ENCODE measurements around the gene DXO.
A peak's percentile ranks its signal among the peaks of the same experiment; 100 is the strongest.
"Not testable (repeated sequence)": the region's sequence is repeated elsewhere in the genome, so short reads cannot be mapped to it uniquely, and the experiment has no call there.

Gene DXO

DNA sequence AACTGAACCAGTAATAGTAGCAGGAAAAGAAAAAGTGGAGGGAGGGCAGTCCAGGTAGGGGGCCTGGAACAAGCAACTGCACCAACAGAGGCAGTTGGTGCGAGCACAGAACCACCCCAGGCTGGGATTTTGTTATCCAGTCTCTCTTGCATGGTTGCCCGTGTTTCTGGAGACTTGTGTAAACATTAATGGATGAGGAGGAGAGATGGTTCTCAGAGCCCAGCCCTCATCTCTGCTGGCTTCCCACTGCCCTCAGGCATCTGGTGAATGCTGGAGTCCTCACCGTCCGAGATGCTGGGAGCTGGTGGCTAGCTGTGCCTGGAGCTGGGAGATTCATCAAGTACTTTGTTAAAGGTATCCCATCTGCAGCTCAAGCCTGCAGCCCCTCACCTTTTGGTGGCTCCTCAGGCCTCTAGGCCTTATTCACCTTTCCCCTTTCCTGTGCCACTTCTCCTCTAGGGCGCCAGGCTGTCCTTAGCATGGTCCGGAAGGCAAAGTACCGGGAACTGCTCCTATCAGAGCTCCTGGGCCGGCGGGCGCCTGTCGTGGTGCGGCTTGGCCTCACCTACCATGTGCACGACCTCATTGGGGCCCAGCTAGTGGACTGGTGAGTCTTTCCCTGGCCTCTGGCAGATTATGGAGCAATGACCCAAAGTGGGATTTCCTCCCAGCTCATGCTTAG, 8.4 kb upstream of the DXO start:
- not testable (repeated sequence) for DNase-seq (ENCODE audit: low spot score)

DNA sequence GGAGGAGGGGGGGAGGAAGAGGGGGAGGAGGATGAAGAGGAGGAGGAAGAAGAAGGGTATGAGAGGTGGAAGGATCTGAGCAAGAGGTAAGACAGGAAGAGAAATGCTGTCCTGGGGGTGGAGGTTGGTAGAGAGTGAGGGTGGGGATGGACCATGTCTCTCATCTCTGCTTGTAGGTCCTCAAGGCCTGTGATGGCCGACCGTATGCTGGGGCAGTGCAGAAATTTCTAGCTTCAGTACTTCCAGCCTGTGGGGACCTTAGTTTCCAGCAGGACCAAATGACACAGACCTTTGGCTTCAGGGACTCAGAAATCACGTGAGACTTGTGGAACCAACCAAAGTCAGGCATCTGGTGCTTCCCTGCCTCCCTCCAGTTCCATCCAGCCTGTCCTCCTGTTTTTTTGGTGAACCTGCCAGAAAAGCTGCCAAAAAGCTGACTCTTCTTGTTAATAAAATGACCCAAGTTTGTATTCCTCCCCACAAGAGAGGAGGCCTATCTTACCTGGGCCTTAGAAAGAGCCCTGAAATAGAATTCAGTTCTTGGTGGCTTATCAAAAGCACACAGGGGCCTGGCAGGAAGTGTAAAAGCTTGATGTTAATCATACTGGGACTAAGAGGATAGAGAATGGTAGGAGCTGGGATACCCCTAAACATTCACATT, 7.4 kb upstream of the DXO start:
- DNase-seq (ENCODE audit: low spot score): no peak

DNA sequence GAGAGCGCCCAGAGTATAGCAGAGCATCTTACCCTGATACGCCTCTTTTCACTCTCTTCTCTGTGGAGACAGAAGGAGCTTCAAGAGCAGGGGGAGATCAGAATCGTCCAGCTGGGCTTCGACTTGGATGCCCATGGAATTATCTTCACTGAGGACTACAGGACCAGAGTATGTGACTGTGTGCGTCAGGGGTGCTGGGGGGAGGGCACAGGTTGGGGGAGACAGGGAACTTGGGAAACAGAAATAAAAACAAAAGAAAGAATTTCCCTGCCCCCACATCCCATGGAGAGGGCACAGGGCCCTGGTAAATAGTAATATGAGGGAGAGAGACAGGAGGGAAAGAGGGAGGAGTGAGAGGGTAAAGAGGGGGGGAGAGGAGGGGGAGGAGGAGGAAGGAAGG, 6.9 kb upstream of the DXO start:
- DNase-seq (ENCODE audit: low spot score): no peak

DNA sequence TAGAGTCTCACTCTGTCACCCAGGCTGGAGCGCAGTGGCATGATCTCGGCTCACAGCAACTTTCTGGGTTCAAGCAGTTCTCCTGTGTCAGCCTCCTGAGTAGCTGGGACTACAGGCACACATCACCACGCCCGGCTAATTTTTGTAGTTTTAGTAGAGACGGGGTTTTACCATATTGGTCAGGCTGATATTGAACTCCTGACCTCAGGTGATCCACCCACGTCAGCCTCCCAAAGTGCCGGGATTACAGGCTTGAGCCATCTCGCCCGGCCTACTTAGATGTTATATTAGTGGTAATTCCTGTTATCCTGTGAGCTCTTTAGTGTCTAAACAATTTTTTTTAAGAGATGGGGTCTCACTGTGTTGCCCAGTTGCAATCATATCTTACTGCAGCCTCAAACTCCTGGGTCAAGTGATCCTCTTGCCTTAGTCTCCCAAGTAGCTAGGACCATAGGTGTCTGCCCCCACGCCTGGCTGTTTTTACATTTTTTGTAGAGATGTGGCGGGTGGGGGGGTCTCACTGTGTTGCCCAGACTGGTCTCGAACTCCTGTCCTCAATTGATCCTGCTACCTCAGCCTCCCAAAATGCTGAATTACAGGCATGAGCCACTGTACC, 6.0 kb upstream of the DXO start:
- DNase-seq (ENCODE audit: low spot score): no peak

DNA sequence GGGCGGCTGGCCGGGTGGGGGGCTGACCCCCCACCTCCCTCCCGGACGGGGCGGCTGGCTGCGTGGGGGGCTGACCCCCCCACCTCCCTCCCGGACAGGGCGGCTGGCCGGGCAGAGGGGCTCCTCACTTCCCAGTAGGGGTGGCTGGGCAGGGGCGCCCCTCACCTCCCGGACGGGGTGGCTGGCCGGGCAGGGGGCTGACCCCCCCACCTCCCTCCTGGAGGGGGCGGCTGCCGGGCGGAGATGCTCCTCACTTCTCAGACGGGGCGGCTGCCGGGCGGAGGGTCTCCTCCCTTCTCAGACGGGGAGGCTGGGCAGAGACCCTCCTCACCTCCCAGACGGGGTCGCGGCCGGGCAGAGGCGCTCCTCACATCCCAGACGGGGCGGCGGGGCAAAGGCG, 4.1 kb upstream of the DXO start:
- not testable (repeated sequence) for DNase-seq (ENCODE audit: low spot score)

DNA sequence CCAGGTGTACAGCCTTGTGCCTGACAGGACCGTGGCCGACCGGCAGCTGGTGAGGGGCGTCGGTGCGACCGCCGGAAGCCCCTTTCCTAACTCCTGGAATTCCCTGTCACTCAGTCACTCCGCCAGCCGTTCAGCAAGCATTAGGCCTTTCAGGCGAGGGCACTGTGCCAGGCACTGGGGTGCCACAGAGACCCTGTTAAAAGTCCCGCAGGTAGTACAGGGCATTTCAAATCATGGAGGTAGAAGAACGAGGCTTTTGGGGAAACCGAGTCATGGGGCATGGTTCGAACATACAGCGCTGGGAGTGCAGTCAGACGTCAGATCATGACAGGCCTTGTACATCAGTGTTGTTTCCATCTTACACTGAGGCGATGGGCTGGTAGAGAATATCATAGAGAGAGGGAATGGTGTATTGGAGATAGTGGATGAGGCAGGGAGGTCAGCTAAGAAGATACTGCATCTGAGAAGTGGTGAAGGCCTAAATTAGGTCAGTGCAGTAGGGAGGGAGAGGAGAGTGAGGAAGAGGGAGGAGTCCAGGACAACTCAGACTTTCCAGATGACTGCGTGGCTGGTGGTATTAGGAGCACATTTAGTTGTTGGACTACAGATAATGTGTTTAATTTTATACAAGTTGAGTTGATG, 892 bp upstream of the DXO start:
- DNase-seq (ENCODE audit: low spot score): peak; percentile 68

DNA sequence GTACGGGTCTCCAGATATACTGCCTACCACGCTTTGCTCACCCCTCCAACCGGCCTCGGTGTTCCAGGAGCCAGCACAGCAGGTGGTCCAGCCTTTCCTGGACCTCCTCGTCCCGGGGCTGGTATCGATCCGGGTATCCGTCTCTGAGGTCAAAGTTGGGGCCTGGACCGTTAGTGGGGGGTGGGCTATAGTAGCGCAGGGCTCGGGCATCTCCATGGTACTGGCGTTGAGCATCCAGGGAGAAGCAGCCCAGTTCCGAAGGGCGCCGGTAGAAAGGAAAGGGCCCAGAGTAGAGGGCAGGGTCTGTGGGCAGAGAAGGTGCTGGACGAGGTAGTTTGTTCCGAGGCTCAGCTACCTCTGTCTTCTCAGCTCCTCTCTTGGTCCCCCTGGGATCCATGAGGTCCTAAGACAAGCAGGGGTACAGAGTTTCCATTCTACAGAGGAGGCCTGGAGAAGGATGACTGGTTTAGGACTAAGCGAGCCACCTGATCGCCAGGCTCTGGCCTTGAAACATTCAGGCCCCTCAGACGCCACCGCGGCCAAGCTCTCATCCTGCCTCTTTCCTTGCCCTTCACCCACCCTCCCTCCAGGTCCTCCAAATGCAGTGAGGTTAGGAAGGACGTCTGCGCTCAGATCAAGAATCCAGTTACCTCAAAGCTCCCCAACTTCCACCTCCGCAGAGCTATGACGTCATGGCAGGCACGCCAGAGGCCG, 502 bp downstream of the DXO start:
- no peak for DNase-seq (ENCODE audit: low spot score)

DNA sequence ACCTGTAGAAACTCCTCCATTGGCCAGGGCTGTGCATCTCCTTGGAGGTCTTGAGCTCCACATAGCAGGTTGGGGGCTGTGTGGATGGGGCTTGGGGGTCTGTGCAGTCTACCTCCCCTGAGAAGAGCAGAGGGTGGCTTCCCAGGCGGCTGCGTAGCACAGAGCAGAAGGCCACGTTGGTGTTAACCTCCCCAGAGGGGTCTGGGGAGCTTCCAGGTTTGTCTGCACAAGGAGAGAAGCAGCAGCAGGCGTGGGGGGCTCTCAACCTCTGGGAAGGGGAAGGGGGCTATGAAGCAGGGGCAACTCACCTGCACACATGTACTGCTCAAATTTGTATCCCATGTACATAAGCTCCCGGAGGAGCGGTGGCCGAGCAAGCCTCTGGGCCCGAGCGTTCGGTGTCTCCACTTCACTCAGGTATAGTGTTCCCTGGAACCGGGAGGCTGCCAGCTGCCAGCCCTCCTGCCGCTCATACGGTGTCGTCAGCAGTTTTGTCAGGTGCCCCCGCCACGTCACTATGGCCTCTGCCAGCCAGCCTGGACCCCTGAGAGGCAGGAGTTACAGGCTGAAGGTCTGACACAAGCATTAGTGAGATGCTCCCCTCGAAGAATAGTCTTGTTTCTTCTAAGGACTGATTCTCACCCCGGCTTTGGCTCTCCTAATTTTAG, 1.2 kb downstream of the DXO start:
- no peak for DNase-seq (ENCODE audit: low spot score)

DNA sequence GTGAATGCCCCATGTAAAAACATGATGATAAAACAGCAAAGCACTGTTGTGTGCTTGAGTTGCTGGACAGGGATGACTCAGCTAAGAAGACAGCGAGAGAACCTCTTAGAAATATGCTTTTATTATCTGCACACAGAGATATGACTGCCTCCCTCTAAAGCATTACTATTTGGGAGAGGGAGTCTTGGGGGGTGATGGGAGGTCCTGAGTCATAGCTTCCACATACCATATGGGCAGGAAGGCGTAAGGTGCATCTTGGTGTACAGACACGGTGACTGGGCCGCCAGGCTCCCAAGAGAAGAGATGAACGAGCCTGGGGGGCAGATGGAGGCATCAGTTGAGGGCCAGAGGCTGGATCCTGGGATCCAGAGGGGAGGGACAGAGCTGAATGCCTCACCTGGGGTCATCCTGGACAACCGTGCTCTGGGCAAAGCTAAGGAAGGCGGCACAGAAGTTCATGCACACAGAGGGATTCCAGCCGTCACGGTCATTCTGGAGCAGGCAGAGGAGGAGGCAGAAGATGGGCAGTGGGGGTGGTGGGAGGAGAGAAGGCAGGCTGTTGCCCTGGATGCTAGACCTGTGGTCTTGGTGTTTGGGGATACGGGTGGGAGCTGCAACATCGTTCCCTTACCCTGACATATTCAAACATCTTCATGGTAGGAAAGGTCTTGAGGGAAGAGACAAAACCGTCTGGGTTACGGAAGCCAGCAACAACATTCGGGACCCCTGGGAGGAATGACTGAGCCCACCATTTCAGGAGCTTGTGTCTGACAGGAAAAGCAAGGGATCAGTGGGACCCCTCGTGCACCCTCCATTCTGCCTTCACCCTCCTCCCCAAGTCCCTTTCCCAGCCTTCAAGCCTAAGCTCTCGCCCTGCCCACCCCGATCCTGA, 2.0 kb downstream of the DXO start:
- no peak for DNase-seq (ENCODE audit: low spot score)

DNA sequence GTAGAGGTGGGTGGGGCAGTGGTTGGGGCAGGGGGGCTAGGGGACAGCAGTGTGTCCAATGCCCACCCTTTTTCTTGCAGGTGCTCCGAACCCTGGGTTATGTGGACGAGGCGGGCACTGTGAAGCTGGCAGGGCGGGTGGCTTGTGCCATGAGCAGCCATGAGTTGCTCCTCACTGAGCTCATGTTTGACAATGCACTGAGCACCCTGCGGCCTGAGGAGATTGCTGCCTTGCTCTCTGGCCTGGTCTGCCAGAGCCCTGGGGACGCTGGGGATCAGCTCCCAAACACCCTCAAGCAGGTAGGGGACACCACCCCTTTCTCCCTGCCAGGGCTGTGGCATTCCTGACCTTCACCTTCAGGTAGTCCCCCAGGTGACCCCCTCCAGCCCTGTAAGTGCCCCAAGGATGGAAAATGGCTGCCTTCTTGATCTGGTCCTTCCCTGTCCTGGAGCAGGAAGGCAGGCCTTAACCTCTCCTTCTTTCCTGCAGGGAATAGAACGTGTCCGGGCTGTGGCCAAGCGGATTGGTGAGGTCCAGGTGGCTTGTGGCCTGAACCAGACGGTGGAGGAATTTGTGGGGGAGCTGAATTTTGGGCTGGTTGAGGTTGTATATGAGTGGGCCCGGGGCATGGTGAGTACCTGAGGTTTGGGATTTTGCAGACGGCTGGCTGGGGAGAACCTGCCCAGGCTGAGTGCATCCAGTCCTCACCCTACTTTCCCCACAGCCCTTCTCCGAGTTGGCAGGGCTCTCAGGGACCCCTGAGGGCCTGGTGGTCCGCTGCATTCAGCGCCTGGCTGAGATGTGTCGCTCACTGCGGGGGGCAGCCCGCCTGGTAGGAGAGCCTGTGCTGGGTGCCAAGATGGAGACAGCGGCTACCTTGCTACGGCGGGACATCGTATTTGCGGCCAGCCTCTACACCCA, 2.9 kb downstream of the DXO start:
- no peak for DNase-seq (ENCODE audit: low spot score)

DNA sequence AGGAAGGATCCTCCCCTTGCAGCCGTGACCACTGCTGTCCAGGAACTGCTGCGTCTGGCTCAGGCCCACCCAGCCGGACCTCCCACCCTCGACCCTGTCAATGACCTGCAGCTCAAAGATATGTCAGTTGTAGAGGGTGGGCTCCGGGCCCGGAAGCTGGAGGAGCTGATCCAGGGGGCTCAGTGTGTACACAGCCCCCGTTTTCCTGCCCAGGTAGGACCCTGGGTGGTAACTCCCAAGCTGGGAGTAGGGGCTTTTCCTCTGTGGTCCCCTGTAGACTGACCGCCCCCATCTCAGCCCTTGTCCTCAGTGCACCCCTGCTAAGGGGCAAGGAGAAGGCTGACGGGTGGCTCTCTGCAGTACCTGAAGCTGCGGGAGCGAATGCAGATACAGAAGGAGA, 3.6 kb downstream of the DXO start:
- no peak for DNase-seq (ENCODE audit: low spot score)

DNA sequence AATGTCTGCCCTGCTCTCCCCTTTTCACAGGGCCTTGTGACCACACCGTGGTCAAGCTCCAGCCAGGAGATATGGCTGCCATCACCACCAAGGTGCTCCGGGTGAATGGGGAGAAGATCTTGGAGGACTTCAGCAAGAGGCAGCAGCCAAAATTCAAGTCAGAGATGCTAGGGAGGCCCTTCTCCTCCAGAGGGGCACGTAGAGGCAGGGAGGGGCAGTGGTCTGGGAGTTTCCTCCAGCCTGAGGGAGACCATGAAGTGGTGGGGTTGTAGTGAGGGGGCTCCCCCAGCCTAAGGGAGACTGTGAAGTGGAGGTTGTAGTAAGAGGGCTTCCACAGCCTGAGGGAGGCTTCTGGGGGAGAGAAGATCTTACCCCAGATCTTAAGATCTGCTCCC, 4.0 kb downstream of the DXO start:
- no peak for DNase-seq (ENCODE audit: low spot score)

DNA sequence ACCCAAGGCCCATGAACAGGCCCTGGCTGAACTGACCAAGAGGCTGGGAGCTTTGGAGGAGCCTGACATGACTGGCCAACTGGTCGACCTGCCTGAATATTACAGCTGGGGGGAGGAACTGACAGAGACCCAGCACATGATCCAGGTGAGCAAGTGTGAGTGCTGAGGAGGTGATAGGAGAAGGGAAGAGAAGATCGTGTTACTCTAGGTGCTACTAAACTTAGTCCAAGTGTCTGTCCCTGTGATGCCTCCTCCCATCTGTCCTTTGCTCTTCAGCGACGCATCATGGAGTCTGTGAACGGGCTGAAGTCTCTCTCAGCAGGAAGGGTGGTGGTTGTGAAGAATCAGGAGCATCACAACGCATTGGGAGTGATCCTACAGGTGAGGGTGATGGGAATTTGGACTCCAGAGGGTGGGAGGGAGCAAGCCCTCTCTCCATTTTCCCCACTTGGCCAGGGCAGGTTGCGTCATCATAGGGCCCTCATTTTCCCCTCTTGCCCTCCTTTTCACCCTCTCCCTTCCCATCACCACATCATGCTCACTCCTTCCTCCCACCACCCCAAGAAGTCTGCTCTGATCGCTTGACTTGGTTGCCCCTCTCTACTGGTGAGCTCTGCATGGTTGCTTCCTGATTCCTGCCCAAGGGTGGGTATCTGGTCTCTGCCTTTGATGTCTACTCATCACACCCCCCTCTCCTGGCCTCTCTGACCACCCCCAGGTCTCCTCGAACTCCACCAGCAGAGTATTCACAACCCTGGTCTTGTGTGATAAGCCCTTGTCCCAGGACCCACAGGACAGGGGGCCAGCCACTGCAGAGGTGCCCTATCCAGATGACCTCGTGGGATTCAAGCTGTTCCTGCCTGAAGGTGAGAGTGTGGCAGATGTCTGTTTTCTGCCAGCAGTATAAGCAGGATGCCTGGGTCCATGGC, 4.7 kb downstream of the DXO start:
- no peak for DNase-seq (ENCODE audit: low spot score)

DNA sequence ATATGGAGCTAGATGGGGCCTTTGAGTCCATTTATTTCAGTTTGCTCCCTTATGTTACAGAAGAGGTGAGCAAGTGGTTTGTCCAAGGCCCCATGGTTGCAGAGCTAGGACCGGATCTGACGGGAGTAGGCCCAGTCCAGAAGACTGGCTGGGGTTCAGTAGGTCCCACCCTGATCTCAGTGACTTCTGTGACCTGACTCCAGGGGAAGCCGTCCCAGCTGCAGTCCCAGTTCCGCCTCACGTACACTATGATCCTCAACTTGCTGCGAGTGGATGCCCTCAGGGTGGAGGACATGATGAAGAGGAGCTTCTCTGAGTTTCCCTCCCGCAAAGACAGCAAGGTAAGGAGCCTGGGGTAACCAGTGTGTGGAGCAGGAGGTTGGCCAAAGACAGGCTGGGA, 5.4 kb downstream of the DXO start:
- no peak for DNase-seq (ENCODE audit: low spot score)

DNA sequence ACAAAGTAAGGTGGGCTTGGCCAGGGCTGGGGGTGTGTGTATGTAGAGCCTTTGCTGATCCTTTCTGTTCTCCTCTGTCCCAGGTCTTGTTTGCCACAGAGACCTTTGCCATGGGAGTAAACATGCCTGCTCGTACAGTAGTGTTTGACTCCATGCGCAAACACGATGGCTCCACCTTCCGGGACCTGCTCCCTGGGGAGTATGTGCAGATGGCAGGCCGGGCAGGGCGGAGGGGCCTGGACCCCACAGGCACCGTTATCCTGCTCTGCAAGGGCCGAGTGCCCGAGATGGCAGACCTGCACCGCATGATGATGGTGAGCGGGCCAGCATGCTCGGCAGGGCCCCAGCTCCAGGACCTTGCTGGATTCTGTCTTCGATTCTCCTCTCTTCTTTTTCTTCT, 6.2 kb downstream of the DXO start:
- no peak for DNase-seq (ENCODE audit: low spot score)

DNA sequence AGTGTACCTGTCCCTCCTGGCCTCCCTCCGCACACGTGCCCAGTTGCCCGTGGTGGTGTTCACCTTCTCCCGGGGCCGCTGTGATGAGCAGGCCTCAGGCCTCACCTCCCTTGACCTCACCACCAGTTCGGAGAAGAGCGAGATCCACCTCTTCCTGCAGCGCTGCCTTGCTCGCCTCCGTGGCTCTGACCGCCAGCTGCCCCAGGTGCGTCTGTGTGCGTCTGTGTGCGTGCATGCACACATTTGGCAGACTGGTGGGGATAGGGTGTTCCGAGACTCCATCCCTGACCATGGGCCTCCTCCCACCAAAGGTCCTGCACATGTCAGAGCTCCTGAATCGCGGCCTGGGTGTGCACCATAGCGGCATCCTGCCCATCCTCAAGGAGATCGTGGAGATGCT, 8.0 kb downstream of the DXO start:
- DNase-seq (ENCODE audit: low spot score): no peak

DNA sequence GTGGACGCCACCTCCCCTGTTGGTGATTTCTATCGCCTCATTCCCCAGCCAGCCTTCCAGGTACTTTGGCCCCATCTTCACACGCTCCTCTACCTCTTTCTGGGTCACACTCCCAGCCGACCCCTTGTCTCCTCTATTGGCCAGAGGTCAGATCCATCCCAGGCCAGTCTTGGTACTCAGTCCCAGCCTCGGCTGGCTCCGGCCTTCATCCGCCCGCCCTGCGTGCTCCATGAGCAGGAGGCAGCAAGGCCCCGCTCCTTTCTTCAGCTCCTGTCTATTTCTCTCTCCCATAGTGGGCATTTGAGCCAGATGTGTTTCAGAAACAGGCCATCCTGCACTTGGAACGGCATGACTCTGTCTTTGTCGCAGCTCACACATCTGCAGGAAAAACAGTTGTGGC, 10.3 kb downstream of the DXO start:
- no peak for DNase-seq (ENCODE audit: low spot score)
